Measurements from ENCODE around the gene LMNA.

The LMNA gene

DNA sequence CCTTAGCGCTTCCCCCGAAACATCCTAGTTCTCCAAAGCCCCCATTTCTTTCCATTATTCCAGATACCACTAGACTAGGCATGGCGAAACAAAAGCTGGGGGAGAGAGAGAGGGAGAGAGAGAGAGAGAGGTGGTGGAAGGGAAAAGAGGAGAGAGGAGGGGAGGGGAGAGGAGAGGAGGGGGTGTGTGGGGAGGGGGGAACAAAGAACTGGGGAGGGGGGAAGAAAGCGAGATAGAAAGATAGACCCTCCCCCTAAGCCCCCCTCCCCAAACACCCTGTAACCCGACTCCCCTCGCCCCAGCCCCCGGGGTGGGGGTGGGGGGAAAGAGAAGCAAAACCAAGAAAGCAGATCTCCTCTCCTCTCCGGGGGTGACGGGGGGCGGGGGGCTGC, 32.6 kb upstream of the LMNA start:
- DNase-seq, result no peak

- DNase-seq, result peak in 51 of 56 donors; percentile 9 to 82 (median 61)
Observed at GRCh38 chr1:156082309-156083091, 32.0 kb upstream of the LMNA start, which contains the start of gene MEX3A. Gene MEX3A, minus strand, starts transcription at chr1:156082465. Its CDS starts 467 bp downstream, at chr1:156081998.

DNA sequence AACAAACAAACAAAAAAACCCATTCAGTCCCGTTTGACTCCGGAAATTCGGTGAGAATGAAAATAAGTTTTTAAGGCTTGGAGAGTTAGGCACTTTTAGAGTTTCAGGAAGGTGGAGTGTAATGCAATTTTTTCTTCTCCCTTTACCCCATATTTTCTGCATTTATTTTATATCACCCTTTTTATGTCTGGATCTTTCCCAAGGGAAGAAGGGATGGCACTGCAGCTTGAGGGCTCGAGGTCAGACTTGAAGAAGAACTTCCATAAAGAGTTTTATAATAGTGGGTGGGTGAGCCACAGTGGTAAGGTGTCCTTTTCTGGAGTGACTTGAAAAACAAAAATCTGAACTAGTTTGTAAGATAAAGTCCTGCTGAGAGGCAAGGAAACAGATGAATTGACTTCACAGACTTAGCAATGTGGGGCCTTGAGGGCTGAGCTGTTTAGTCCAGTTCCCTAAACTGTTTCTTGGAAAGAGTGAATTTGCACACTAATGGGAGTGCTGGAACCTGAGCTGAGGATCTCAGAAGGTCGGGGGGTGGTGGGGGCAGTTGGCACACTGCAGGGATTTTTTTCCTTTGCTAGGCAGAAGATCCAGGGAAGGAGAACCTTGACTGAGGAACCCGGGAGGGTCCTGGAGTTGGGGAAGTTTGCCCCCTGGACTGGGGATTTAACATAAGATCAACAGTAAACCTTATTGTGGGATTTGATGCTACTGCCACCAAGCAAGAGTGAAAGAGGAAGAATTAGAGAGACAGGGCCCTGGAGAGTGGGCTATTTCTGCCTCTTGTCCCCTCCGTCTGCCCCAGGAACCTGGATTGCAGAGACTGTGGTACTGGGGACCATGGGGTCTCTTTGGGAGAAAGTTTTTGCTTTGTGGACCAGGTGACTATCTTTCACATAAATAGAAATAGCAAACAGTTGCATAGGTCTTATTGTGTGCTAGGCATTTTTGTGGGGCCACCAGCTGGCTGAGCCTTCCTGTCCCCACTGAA, 30.4 kb upstream of the LMNA start:
- no peak for DNase-seq

GRCh38 chr1:156086256-156086662, 28.3 kb upstream of the LMNA start:
- peak in 3 of 56 donors; percentile 8 to 13 (median 12) for DNase-seq

GRCh38 chr1:156089704-156090103, 24.8 kb upstream of the LMNA start:
- DNase-seq, result no peak

DNA sequence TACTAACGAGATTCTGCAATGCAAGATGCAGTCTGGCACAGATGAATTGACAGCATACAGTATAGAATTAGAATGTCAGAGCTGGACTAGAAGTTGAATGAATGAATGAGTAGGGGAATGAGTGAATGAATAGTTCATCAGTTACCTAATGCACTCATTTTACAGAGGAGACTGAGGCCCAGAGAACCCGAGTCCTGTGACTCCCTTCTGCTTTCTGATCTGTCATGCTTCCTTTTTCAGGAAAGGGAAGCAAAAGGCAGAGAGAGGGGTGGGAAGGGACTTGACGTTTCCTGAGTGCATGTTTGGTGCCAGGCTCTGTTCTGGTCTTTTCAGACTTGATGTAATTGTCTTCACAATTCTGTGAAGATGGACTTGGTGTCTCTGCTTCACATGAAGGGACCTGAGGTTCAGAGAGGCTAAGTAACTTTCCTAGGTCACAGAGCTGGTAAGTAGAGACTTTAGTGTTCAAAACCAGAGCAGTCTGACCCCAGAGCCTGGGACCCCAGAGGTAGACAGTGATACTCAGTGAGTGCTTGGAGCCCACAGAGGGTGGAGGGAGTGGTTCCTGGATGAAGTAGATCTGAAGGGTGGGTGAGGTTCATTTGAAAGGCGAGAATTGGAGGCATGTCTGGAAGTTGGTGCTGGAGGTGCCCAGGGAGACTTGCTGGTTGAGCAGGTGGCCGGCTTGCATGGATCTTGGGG, 24.2 kb upstream of the LMNA start:
- DNase-seq, result peak in 2 of 56 donors; percentile 15 to 30

GRCh38 chr1:156090840-156091188, 23.7 kb upstream of the LMNA start:
- peak in 51 of 56 donors; percentile 19 to 87 (median 58) for DNase-seq

DNA sequence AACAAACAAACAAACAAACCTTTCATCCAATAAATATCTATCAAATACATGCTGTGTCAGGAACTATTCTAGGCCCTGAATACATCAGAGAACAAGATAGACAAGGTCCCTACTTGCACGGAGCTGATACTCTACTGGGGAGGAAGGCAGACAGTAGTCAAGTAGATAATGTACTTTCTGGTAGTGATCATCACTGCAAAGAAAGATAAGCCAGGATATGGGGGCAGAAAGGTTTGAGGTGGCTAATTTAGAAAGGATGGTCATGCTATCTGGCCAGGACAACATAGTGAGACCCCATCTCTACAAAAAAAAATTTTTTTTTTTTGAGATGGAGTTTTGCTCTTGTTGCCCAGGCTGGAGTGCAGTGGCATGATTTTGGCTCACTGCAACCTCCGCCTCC, 22.9 kb upstream of the LMNA start:
- no peak for DNase-seq

GRCh38 chr1:156095906-156096508, 18.5 kb upstream of the LMNA start:
- DNase-seq, result no peak

DNA sequence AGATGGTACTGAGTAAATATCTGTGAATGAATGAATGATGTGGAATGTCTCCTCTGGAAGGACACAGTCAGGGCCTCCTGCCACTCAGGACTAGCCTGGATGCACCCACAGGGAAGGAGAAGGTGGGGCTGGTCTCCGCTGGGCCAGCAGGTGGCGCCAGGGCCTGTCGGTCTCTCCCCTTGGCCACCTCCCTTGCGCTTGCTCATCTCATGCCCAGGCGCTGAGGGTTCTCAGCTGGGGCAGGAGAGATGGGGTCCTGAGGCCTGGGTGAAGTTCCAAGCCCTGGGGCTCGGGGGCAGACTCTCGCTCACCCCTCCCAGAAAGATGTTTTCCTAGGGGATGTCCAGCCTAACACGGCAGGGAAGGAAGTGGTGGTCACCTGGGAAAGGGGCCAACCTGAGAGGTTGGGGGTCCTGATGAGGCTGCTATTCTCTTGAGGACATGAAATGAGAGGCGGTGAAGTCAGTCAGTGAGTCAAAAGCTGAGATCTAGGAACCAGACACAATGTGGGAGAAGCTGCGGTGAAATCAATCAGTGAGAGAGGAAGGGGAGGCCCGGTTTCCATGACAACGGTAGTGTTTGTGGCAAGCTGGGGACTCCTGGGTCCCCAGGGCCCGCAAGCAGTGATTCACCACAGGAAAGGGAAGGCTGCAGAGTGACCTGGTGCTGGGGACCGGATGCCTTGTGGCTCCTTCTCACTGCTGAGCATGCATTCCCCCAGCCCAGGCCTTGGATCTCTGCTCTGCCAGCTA, 17.7 kb upstream of the LMNA start:
- peak in 55 of 56 donors; percentile 21 to 91 (median 69) for DNase-seq

DNA sequence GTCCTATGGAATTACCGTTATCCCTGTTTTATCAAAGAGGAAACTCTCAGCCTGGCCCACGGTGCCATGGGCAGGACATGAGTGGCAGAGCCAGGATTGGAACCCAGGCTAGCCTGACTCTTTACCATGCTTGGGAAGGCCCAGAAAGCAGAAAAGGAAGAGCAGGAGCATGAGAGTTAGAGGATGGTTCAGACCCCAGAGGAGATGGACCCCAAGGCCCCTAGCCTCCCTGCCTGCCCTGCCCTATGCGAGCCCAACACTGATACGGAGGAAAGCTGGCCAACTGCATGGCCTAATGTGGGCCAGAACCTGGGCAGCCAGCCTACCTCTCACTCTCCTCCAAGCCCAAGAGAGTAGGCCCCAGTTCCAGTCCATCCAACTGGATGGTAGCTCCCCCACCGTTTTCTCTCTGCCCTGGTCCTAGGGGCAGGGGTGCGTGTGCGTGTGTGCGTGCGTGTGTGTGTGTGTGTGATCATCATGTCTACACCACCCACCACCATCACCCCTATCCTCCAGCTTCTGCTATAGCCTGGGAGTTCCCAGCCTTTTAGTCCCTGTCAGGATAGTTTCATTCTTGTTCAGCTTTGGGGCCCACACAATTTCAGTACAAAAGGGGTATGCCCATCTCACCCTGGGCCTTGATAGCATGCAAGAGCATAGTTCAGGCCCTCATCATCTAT, 16.9 kb upstream of the LMNA start:
- DNase-seq, result no peak

DNA sequence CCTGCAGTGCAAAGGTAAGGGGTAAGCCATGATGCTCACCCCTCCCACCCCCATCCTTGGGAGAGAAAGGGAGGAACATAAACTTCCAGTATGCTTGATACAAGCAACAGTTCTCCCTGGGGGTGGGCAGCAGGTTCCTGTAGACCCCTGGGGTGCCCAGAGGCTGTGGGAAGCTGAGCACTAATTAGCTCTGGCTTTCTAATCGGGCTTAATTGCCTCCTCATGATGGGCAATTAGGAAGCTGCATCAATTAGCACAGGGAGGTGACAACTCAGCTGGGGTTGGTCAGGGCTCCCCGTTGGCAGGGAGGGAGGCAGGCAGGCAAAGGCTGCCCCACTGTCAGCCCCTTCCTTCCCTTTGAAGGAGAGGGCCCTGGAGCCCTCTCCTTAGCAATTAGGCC, 15.7 kb upstream of the LMNA start:
- DNase-seq, result no peak

- no peak for DNase-seq
Observed at GRCh38 chr1:156099282-156099681, 15.2 kb upstream of the LMNA start.

- no peak for DNase-seq
Observed at GRCh38 chr1:156100205-156100995, 14.1 kb upstream of the LMNA start.

- peak in 1 of 56 donors; percentile 14 for DNase-seq
Observed at GRCh38 chr1:156101880-156102279, 12.6 kb upstream of the LMNA start.

DNA sequence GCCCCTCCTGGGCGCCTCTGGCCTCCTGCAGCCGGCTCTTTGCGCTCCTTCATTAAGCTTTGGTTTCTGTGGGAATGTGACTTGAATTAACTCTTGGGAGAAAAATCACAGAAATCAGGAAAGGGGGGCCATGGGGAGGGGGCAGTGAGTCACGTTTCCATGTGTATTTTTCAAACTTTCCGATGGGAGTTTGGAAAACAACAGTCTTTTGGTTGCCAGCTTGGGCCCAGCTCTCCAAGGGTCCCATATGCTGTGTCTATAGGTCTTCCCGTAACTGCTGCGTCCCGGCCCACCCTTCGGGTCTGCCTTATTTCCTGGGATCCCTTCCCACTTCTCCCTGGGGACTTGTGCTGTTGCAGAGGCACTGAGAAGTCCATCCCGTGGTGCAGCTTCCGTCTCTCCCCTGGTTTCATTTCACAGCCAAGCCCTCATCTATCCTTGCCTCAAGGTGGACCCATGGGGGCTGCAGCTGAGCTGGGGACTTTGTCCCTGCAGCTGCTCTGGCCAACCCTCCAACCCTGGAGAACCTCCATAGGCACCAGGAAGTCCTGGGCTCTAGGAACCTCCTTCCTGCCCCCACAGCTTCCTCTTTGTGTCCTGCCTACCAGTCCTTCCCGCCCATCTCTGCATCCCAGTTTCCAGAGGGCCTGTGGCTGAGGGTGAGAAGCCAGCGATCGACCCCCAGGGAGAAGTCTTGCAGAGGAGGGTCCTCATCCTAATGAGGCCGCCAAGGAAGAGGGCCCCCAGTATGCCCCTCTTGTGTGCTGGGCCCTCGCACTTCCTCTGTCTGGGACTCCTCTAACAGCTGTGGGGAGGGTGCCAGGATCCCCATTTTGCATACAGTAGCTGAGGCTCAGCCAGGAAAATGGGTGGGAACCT, 11.6 kb upstream of the LMNA start:
- DNase-seq, result no peak

GRCh38 chr1:156103521-156103947, 11.0 kb upstream of the LMNA start:
- DNase-seq, result peak in 1 of 56 donors; percentile 47
